Karpas-422 (cell line): ENCODE results near the gene CCDC192. TPM values are rescaled to one million over a fixed set of nuclear protein-coding genes. Genes with fewer than 3 reads are reported as not detected.

Source experiments
- DNase-seq: peaks from one replicate; pipeline ENCODE4 v3.0.0-alpha.2; 2015
- H2AFZ ChIP-seq: fragments of 200-600 bp; sonication (generic); 2 replicates; pipeline ENCODE4 v1.6.1; 2014; ENCODE audit warnings: antibody characterized with exemption, low read length, mixed read lengths
- H3K27ac ChIP-seq: fragments of 200-600 bp; sonication (generic); 2 replicates; pipeline ENCODE4 v1.5.1; 2014; ENCODE audit warnings: mild to moderate bottlenecking, low read length, moderate library complexity
- H3K27me3 ChIP-seq: fragments of 200-600 bp; sonication (generic); 2 replicates; pipeline ENCODE4 v1.6.1; 2014; ENCODE audit warnings: low read length, mixed read lengths
- H3K36me3 ChIP-seq: fragments of 200-600 bp; sonication (generic); 2 replicates; pipeline ENCODE4 v1.6.1; 2014; ENCODE audit warnings: low read length, mixed read lengths; ENCODE audit not compliant: insufficient read depth
- H3K4me1 ChIP-seq: fragments of 200-600 bp; sonication (generic); 2 replicates; pipeline ENCODE4 v1.6.1; 2014; ENCODE audit warnings: mild to moderate bottlenecking, low read length, mixed read lengths
- H3K4me2 ChIP-seq: fragments of 200-600 bp; sonication (generic); 2 replicates; pipeline ENCODE4 v1.6.1; 2014; ENCODE audit warnings: low read length, low read depth, mild to moderate bottlenecking; ENCODE audit not compliant: poor library complexity, severe bottlenecking
- H3K4me3 ChIP-seq: fragments of 200-600 bp; sonication (generic); 2 replicates; pipeline ENCODE4 v1.5.1; 2014; ENCODE audit warnings: mild to moderate bottlenecking, antibody characterized with exemption, low read length, mixed read lengths
- H3K79me2 ChIP-seq: fragments of 200-600 bp; sonication (generic); 2 replicates; pipeline ENCODE4 v1.6.1; 2014; ENCODE audit warnings: mild to moderate bottlenecking, low read length, mixed read lengths
- H3K9ac ChIP-seq: fragments of 200-600 bp; sonication (generic); 2 replicates; pipeline ENCODE4 v1.6.0; 2014; ENCODE audit warnings: low read length
- H3K9me2 ChIP-seq: fragments of 200-600 bp; sonication (generic), shearing (Covaris generic); replicated peaks from 2 replicates; pipeline ENCODE4 v1.6.0; 2014; ENCODE audit warnings: mild to moderate bottlenecking, low read length, moderate library complexity; ENCODE audit not compliant: insufficient read depth
- H3K9me3 ChIP-seq: fragments of 300-700, 200-600 bp; sonication (generic); 2 replicates; pipeline ENCODE4 v1.6.1; 2014; ENCODE audit warnings: low read length, mixed read lengths
- H4K20me1 ChIP-seq: fragments of 200-600 bp; sonication (generic); 2 replicates; pipeline ENCODE4 v1.6.1; 2014; ENCODE audit warnings: mild to moderate bottlenecking, antibody characterized with exemption, low read length, low read depth; ENCODE audit not compliant: insufficient read depth
- total RNA-seq: library from RNA; depleted of rRNA; stranded (reverse); fragments of >200 nt; shearing (Covaris generic); gene quantifications from 2 replicates; pipeline ENCODE4 v1.2.3, GENCODE V29; 2014; ENCODE audit warnings: low replicate concordance

Gene CCDC192
- total RNA-seq, 1 experiment from 2014 or later = not detected

DNA sequence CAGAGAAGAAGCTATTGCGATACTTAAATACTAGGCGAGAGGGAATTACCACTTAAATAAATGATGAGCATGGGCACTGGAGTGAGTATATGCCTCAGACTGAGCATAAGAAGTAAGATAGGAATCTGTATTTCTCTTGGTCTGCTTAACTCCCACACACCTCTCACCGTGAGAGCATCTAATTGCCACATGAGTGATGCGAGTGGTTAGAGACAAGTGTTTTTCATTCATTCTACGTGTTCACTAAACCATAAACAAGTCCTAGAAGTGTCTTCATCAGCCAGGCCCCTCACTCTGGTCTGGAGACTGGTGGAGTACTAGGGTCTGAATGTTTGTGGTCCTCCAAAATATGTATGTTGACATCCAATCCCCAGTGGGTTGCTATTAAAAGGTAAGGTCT lies 230.2 kb downstream of the CCDC192 start:
- Histone ChIP-seq H3K27me3 (no peaks in the 10 kb centered on the region), H3K27ac (no peak overlapping the region), H2AFZ (no peak overlapping the region), H3K4me1 (no peaks in the 10 kb centered on the region), H3K79me2 (no peaks in the 10 kb centered on the region), H3K4me2 (no peak overlapping the region), H3K9ac (no peak overlapping the region), H3K9me3 (no peaks in the 10 kb centered on the region), H3K4me3 (no peak overlapping the region), H3K36me3 (no peaks in the 10 kb centered on the region), H3K9me2 (no peaks in the 10 kb centered on the region), H4K20me1 (no peaks in the 10 kb centered on the region)
- DNase-seq = no peak

DNA sequence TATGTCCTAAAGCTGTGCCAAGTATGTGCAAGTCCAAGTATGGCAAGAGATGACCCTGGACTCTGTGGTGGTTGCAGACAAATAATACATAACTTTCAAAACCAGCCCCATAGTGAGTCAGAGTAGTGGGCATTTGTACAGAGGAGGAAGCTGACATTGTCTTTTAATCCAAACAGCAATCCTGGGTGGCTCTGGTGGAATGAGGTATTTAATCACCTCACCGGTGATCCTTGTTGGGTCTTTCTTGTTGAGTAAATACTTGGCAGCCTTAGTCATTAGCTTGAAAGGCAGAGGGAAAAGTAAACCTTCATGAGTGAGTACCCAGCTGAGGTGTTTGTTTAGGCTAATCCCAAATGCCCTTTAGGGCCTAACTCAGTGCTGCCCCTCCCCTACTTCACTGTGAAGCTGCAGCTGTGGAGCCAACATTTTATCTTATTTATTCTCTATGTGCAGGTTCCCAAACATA lies 231.6 kb downstream of the CCDC192 start:
- Histone ChIP-seq H3K79me2 (no peaks in the 10 kb centered on the region), H3K4me2 (no peak overlapping the region), H4K20me1 (no peaks in the 10 kb centered on the region), H3K4me1 (no peaks in the 10 kb centered on the region), H3K9ac (no peak overlapping the region), H3K4me3 (no peak overlapping the region), H3K9me2 (no peaks in the 10 kb centered on the region), H3K36me3 (no peaks in the 10 kb centered on the region), H3K27ac (no peak overlapping the region), H3K9me3 (no peaks in the 10 kb centered on the region), H2AFZ (no peak overlapping the region), H3K27me3 (no peaks in the 10 kb centered on the region)
- DNase-seq = no peak

DNA sequence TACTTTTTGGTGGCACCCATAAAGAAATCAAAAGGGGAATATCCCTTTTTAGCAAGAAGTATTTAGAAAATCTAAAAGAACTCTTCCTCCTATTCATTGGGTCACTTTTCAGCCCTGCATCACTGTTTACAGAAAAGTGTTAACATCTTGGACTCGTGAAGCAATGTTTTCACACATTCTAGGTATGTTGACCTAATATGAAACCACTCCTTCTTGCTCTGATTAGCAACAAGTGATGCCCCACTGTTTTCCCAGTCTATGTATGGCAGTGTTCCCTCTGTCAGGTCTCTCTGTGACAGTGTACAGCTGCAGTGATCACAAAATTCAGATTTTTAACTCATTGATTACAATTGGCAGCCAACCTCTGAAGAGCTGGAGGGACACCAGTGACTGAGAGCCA lies 232.2 kb downstream of the CCDC192 start:
- Histone ChIP-seq H3K79me2 (no peaks in the 10 kb centered on the region), H3K9me2 (no peaks in the 10 kb centered on the region), H3K9ac (no peak overlapping the region), H3K36me3 (no peaks in the 10 kb centered on the region), H3K27me3 (no peaks in the 10 kb centered on the region), H3K4me2 (no peak overlapping the region), H3K9me3 (no peaks in the 10 kb centered on the region), H4K20me1 (no peaks in the 10 kb centered on the region), H2AFZ (no peak overlapping the region), H3K4me1 (no peaks in the 10 kb centered on the region), H3K27ac (no peak overlapping the region), H3K4me3 (no peak overlapping the region)
- no peak for DNase-seq

DNA sequence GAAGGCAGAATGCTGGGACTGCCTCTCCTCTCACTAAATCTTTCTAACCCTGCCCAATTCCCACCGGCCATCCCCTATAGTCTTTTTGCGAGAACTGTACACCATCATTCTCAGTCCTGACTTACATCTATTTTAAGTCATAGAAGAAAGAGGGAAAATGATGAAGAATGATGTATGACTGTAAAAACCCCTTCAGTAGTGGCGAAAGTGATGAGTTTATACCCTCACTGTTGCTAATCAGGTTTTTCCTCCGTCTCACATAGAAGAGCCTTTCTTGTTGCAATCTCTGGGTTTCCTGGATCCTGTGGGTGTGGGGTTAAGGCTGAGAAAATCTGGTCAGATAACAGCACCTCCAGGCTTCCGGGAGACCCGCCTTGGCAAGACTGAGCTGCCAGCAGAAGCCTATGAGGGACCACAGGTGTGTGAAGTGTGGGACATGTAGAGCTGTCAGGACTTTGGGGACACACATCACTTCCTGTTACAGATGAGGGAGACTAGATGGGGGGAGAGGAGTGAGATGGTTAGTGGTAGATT lies 233.3 kb downstream of the CCDC192 start:
- DNase-seq = no peak
- H4K20me1 ChIP-seq = no peaks in the 10 kb centered on the region
- no peaks in the 10 kb centered on the region for H3K9me2 ChIP-seq
- H3K4me1 ChIP-seq = no peaks in the 10 kb centered on the region
- no peaks in the 10 kb centered on the region for H3K9me3 ChIP-seq
- no peaks in the 10 kb centered on the region for H3K27me3 ChIP-seq
- no peaks in the 10 kb centered on the region for H3K36me3 ChIP-seq
- no peak overlapping the region for H3K4me2 ChIP-seq
- no peaks in the 10 kb centered on the region for H3K79me2 ChIP-seq
- no peak overlapping the region for H3K27ac ChIP-seq
- no peak overlapping the region for H3K9ac ChIP-seq
- no peak overlapping the region for H3K4me3 ChIP-seq
- H2AFZ ChIP-seq = no peak overlapping the region

DNA sequence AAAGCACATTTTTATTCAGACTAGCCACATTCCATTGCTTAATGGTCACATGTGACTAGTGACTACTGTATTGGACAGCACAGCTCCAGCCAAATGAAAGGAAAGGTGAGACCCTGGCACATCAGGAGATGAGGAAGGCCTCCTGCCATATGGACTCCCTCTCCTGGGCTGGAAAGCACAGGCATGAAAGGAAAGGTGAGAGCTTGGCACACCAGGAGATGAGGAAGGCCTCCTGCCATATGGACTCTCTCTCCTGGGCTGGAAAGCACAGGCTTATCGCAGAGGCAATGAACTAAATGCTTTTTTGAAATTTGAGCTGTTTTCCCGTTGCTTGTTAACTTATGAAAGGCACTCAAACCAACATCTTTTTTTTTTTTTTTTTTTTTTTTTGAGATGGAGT lies 235.6 kb downstream of the CCDC192 start:
- H3K27ac ChIP-seq = no peak overlapping the region
- H2AFZ ChIP-seq = no peak overlapping the region
- H3K9me2 ChIP-seq = no peaks in the 10 kb centered on the region
- H3K27me3 ChIP-seq = no peaks in the 10 kb centered on the region
- no peak overlapping the region for H3K4me3 ChIP-seq
- DNase-seq = no peak
- no peak overlapping the region for H3K9ac ChIP-seq
- H3K4me2 ChIP-seq = no peak overlapping the region
- H3K9me3 ChIP-seq = no peaks in the 10 kb centered on the region
- no peaks in the 10 kb centered on the region for H3K36me3 ChIP-seq
- no peaks in the 10 kb centered on the region for H3K79me2 ChIP-seq
- no peaks in the 10 kb centered on the region for H4K20me1 ChIP-seq
- peaks cover 12% of the 10 kb centered on the region for H3K4me1 ChIP-seq

DNA sequence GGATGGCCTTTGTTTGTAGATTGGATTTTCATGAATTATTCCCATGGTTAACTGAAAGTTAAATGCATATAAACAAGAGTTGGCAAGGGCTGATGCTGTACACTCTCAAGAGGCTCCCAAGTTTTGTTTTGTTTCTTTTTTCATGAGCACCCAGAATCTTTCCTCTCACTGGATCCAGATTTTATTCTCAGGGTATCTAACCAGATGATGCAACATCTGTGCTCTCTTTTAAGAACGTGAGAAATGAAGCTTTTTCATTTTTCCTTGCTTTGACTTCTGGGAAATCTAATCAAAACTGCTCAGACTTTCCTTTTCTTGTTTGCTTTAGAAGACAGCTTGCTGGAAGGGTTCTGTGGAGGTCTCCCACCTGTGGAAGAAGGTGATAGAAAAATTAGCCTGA lies 237.7 kb downstream of the CCDC192 start:
- Histone ChIP-seq H2AFZ (no peak overlapping the region), H3K9ac (no peak overlapping the region), H3K4me2 (no peak overlapping the region), H3K27ac (no peak overlapping the region), H3K79me2 (no peaks in the 10 kb centered on the region), H3K36me3 (no peaks in the 10 kb centered on the region), H3K9me2 (no peaks in the 10 kb centered on the region), H3K4me1 (peaks cover 13% of the 10 kb centered on the region), H3K4me3 (no peak overlapping the region), H4K20me1 (no peaks in the 10 kb centered on the region), H3K9me3 (no peaks in the 10 kb centered on the region), H3K27me3 (no peaks in the 10 kb centered on the region)
- DNase-seq = no peak

DNA sequence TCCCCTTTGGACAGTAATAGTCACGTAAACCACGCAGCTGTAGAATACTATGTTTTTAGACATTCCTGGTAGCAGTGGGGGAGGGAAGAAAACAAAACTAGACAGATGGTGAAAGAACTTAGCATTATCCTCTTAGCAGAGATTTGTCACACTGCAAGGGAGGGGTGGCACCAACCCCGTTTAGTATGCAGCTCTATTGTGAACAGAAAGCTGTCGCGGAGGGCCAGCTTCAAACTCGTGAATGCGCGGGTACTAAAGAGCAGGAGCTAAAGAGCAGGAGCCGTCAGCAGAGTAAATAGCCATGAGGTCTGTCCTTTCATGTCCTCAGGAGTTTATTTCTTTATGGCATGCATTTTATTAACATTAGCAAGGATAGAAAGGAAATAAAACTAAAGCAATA lies 238.5 kb downstream of the CCDC192 start:
- Histone ChIP-seq H3K4me1 (peaks cover 13% of the 10 kb centered on the region), H3K79me2 (no peaks in the 10 kb centered on the region), H3K9ac (no peak overlapping the region), H3K27me3 (no peaks in the 10 kb centered on the region), H3K9me2 (no peaks in the 10 kb centered on the region), H3K36me3 (no peaks in the 10 kb centered on the region), H3K27ac (no peak overlapping the region), H3K4me2 (no peak overlapping the region), H3K4me3 (no peak overlapping the region), H3K9me3 (no peaks in the 10 kb centered on the region), H4K20me1 (no peaks in the 10 kb centered on the region), H2AFZ (no peak overlapping the region)
- no peak for DNase-seq

DNA sequence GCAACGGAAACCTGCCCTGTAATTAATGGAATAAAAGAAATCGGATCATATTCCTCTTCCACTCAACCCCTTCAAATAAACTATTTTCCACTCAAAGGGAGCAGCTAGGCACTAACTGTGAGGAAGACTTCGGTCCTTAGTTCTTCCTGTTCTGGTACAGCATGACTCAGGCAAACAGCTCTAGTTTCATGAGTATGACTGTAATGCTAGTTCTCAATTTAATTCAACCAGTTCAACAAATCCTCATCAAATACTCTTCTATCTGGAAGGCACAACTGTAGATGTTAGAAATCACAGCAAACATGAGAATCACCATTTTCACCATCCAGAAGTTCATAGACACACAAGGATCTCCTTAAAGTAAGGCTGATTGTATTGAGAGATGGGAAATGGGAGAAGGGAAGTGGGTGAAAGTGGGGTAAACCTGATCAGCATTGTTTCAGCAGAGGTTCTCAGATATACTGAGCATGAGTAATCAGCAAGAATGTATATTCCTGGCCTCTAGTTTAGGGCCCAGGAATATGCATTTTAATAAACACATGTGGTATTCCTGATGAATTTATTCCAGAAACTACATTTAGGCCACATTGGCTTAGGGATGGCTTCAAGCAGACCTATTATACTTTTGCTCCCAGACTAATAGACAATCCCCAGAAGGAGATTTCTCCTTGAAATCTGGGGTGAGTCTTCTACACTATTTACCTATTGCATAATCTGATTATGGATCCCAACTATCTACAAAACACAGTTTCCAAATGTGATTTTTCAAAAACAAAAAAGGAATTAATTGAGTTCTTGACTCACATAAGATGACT lies 239.3 kb downstream of the CCDC192 start:
- Histone ChIP-seq H3K27ac (no peak overlapping the region), H2AFZ (no peak overlapping the region)

More for the DNA sequence above, 239.3 kb downstream of the CCDC192 start:
- H3K4me2 ChIP-seq = peak overlapping the region; percentile 16
- no peaks in the 10 kb centered on the region for H3K36me3 ChIP-seq
- no peak overlapping the region for H3K9ac ChIP-seq
- no peak for DNase-seq
- no peaks in the 10 kb centered on the region for H3K79me2 ChIP-seq
- H3K4me1 ChIP-seq = peaks cover 13% of the 10 kb centered on the region
- no peaks in the 10 kb centered on the region for H4K20me1 ChIP-seq
- no peaks in the 10 kb centered on the region for H3K9me2 ChIP-seq
- H3K4me3 ChIP-seq = no peak overlapping the region
- no peaks in the 10 kb centered on the region for H3K9me3 ChIP-seq
- H3K27me3 ChIP-seq = no peaks in the 10 kb centered on the region
